GM12873 (cell line): ENCODE data around the gene MPO.

Experiments used
- TF ChIP-seq, protein P1 (sequence below): IDR thresholded peaks from 2 replicates; pipeline ENCODE4 v1.5.1; 2012; ENCODE audit warnings: low read depth, mild to moderate bottlenecking, moderate library complexity, low read length, control low read depth; ENCODE audit not compliant: insufficient read depth; ENCODE audit errors: missing control alignments

The MPO gene

DNA sequence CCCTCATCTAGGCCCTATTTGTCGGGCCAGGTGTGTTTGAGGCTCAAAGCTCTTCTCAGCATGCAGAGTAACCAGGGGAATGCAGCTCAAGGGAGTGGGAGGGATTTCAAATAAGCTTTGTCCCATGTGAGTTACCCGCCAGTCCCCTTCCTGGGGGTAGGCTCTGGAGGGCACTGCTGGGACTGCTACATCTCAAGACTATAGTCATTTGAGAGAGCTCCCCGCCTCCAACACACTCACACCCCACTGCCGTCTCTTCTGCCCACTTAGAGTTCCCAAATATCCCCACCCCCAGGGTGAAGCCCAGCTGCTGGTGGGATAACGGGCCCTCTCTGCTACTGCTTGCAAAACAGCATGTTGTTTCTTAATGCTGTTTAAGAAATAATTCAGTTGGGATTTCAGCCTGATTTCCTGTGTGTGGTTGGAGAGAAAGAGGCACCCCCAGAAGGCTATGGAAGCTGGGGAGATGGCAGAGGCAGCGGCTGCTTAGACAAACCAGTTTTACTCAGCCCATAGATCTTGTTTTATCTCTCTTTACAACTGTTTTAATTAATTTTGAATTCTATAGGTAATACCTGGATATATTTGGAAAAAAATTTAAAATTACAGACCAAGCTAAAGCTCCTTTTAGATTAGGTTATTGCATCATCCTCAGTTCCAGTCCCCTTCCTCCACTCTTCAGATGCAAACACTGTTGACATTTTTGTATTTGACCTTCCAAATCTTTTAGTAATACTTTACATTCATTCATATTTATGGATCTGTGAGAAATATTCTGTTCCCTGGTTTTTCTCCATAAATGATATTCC is 4.1 kb upstream of the MPO start:
- TF ChIP-seq, protein P1, sequence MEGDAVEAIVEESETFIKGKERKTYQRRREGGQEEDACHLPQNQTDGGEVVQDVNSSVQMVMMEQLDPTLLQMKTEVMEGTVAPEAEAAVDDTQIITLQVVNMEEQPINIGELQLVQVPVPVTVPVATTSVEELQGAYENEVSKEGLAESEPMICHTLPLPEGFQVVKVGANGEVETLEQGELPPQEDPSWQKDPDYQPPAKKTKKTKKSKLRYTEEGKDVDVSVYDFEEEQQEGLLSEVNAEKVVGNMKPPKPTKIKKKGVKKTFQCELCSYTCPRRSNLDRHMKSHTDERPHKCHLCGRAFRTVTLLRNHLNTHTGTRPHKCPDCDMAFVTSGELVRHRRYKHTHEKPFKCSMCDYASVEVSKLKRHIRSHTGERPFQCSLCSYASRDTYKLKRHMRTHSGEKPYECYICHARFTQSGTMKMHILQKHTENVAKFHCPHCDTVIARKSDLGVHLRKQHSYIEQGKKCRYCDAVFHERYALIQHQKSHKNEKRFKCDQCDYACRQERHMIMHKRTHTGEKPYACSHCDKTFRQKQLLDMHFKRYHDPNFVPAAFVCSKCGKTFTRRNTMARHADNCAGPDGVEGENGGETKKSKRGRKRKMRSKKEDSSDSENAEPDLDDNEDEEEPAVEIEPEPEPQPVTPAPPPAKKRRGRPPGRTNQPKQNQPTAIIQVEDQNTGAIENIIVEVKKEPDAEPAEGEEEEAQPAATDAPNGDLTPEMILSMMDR = no peak

DNA sequence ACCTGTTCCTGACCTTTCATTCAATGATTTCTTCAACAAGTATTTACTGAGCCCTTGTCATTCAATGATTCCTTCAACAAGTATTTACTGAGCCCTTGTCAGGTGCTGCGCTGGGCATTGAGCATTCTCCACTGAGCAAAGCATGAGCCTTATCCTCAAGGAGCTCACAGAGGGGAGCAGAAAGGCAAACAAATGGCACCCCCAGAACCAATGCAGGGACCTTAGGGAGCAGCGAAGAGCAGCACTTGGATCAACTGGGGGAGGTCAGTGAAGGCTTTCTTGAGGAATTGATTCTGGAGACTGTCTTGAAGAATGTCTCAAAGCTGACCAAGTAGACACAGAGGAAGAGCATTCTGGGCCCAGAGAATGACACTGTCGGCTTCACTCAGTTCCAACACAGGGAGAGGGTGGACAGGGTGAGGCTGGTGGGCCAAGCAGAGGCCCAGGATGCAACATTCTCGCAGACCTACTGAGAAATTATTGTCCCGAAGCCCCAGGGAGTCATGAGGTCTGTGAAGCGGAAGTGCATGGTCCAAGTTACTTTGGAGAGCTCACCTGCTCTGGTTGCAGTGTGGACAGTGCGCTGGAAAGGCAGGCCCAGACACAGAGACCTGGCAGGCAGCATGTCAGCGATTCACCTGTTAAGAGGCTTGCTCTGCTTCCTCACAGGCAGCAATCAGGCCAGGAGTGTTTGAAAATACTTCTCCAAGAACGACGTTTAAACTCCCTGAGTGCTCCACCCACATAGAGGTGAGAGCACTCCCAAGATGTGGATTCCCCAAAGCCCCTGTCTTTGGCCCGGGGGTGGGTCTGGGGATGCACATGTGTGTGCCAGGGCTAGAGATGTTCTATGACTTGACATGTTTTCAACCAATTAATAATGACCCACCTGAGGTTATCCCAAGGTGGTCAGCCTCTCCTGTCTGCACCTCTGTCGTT is 3.2 kb upstream of the MPO start:
- TF ChIP-seq, protein P1 = no peak

DNA sequence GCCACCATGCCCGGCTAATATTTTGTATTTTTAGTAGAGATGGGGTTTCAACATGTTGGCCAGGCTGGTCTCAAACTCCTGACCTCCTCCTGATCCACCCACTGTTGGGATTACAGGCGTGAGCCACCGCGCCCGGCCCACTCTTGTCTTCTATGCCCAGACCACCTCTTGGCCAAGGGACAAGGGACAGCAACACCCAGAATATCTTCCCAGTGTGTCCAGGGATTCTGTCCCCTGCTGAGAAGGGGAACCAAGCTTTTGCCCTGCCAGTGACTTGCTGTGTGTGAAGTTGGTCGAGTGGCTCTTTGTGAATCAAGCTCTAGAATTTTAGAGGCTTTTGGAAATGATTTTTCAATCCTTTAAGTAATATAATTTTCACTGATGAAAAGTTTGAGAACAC is 1.7 kb upstream of the MPO start:
- TF ChIP-seq, protein P1 = no peak

DNA sequence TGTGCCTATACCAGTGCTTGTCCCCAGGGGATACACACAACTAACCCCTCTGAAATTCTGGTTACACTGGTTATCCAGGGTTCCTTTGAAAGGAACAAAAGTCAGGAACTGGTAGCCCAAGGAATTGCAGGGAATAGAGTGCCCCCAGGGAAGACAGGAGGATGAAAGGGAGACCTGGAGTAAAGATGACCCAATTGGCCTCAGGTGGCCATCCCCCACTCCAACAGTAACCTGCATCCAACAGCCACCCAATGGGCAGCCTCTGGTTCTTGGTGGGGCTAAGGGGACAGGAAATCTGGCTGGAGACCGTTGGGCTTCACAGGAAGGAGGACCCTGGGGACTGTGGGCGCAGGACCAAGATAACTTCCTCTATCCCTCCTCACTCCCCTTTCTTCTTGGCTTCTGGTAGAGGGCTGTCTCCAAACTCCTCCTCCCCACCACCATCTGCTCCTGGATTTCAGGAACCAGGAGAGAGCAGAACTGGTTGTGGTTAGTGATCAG is 826 bp upstream of the MPO start:
- TF ChIP-seq, protein P1 = no peak

DNA sequence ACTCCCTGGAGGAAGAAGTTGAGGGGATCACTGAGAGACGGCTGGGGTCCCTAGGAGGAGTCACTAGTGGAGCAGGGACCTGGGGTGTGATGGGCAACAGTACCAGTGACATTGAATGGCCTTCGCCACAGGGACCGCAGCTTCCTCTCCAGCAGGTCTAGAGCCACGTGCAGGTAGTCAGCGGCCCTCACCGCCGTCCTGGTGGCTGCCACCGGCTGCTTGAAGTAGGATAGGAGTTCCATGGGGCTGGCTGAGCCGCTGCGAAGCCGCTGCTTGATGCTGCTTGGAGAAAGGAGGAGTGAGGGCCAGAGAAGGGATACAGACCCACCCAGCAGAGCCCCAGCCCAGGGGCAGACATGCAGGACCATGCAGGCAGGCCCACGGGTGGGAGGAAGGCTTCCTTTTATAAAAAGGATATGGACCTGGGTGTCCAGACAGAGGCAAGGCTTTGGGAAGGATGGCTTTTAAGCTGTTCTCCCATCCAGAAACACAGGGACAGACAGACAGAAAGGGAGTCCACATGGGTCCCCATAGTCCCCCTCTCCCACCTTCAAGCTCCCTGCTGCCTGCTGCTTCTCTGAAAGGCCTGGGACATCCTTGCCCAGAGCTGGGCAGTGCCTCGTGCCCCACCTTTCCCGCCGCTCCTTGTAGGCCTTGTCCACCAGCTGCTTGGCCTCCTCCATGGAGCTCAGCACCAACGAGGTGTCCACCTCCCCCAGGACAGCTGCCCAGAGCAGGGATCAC is 827 bp downstream of the MPO start:
- TF ChIP-seq, protein P1 = no peak

DNA sequence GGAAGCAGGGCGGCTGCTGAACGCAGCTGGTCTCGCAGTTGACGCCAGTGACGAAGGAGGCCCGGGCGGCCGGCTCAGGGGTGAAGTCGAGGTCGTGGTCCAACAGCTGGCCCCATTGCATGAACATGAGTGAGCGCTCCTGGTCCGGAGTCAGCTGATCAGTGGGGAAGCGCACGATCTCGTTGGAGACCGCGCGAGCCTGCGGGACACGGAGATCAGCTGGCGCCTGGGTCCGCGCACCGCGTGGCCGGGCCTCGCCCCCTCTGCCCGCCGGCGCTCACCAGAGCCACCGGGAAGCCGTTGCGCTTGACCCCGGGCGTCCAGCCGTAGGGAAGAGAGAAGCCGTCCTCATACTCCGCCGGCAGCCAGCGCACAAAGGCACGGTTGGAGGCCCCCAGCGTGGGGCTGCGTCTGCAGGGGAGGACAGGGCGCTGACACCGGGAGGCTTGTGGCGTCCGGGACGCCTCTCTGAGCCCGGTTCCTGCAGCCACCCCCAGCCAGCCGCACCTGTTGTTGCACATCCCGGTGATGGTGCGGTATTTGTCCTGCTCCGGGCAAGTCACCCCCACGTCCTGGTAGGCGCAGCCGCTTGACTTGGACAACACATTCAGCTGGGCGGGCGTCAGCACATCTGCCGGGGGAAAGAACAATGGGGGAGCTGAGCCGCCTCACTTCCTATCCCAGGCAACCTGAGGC is 1.6 kb downstream of the MPO start:
- TF ChIP-seq, protein P1 = no peak
